Raji (cell line): Measurements from ENCODE around the gene CCR5.

Experiments used
- POLR2A ChIP-seq: IDR thresholded peaks from 2 replicates; pipeline ENCODE4 v1.6.1; 2011; ENCODE audit warnings: low read depth, low read length, control low read depth; ENCODE audit not compliant: insufficient read depth

The CCR5 gene

GRCh38 chr3:46371519-46372340 lies 984 bp downstream of the CCR5 start:
- no peak for TF ChIP-seq POLR2A

GRCh38 chr3:46372492-46373359 lies 2.0 kb downstream of the CCR5 start:
- TF ChIP-seq POLR2A = no peak

- no peak for TF ChIP-seq POLR2A
Observed at GRCh38 chr3:46374755-46375154, 4.0 kb downstream of the CCR5 start.

- no peak for TF ChIP-seq POLR2A
Observed at GRCh38 chr3:46375218-46375617, 4.5 kb downstream of the CCR5 start.

- no peak for TF ChIP-seq POLR2A
Observed at GRCh38 chr3:46375814-46376213, 5.1 kb downstream of the CCR5 start.

GRCh38 chr3:46378426-46378942 lies 7.7 kb downstream of the CCR5 start:
- TF ChIP-seq POLR2A = no peak

GRCh38 chr3:46380471-46381221 lies 9.9 kb downstream of the CCR5 start:
- TF ChIP-seq POLR2A = no peak

- TF ChIP-seq POLR2A = no peak
Observed at GRCh38 chr3:46381625-46382024, 10.9 kb downstream of the CCR5 start.

GRCh38 chr3:46383211-46383950 lies 12.6 kb downstream of the CCR5 start:
- TF ChIP-seq POLR2A = no peak

GRCh38 chr3:46383951-46384330 lies 13.2 kb downstream of the CCR5 start:
- TF ChIP-seq POLR2A = no peak

GRCh38 chr3:46386205-46386604 lies 15.5 kb downstream of the CCR5 start:
- TF ChIP-seq POLR2A = no peak

GRCh38 chr3:46389306-46389705 lies 18.6 kb downstream of the CCR5 start:
- no peak for TF ChIP-seq POLR2A

GRCh38 chr3:46393011-46393410 lies 22.3 kb downstream of the CCR5 start:
- TF ChIP-seq POLR2A = no peak
